ENCODE results near the gene NOTCH2.
"Not testable (repeated sequence)": the region's sequence is repeated elsewhere in the genome, so short reads cannot be mapped to it uniquely, and the experiment has no call there.

NOTCH2 gene

DNA sequence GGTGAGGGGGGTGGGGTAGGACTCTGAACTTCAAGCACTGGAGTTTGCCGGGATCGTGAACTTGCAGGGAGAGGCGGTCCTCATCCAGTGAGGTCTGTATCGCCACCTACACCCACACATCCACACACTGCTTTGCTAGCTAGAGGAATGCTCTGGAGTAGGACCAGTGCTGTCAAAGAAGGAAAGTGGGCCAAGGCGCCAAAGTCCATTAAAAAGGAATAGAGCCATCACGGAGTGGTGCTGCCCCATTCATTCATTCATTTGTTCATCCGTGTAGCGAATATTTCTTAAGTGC is 405 bp upstream of the NOTCH2 start:
- in situ Hi-C loops (cut with HindIII; ENCODE audit: low sequenced_read_pairs): not testable (repeated sequence)

- in situ Hi-C loops (cut with HindIII; ENCODE audit: low sequenced_read_pairs): not testable (repeated sequence)
Measured at GRCh38 chr1:120068683-120069066, 787 bp downstream of the NOTCH2 start.

GRCh38 chr1:120048208-120048607 is 21.3 kb downstream of the NOTCH2 start:
- in situ Hi-C loops (cut with HindIII; ENCODE audit: low sequenced_read_pairs): not testable (repeated sequence)

DNA sequence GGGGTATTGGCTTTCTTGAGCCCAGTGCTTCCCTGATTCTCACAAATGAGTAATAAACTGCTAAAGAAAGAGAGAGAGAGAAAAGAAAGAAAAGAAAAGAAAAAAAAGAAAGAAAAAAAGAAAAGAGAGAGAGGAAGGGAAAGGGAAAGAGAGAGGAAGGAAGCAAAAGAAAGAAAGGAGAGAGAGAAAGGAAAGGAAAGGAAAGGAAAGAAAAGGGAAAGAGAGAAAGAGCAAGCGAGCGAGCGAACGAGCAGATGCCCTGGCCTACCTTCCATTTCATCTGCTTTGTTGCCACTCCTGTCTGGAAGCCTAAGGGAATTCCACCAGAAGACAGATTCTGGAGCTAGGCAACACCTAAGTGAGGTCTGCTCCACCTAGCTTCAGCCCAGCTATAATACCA is 27.7 kb downstream of the NOTCH2 start:
- in situ Hi-C loops (cut with HindIII; ENCODE audit: low sequenced_read_pairs): not testable (repeated sequence)

DNA sequence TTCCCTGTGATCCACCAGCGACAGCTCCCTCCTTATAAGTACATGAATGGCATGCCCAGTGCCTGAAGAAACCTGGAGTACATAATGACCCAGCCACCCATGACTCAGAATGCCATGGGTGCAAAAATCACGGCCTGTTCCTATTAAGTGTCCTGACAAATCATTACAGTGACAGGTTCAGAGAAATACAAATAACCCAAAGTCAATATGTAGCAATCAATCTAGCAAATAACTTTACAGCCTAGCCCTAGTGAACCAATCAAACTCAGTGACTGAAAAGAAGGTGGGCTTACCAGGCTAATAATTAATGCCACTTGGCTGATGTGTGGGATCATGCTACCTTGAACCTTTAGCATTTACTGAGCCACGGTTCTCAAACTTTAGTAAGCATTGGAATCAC is 37.2 kb downstream of the NOTCH2 start:
- in situ Hi-C loops (cut with HindIII; ENCODE audit: low sequenced_read_pairs): not testable (repeated sequence)

DNA sequence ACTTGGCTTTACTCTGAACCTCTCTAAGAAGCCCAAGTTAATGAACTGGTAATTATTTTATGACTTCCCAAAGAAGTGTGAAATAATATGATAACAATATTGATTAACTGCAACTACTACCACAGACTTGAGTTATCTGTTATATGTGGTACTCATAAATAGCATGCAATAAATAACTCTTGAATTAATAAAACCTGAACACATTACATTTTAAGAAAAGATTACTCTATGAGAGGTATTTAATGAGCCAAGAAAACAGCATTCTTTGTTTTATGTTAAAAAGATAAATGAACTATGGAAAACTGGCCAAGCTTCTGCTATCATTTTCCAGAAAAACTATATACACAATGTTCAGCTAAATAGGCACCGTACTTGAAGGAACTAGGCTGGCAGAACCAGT is 45.7 kb downstream of the NOTCH2 start:
- in situ Hi-C loops (cut with HindIII; ENCODE audit: low sequenced_read_pairs): not testable (repeated sequence)

GRCh38 chr1:120014978-120015377 is 54.5 kb downstream of the NOTCH2 start:
- in situ Hi-C loops (cut with HindIII; ENCODE audit: low sequenced_read_pairs): not testable (repeated sequence)

DNA sequence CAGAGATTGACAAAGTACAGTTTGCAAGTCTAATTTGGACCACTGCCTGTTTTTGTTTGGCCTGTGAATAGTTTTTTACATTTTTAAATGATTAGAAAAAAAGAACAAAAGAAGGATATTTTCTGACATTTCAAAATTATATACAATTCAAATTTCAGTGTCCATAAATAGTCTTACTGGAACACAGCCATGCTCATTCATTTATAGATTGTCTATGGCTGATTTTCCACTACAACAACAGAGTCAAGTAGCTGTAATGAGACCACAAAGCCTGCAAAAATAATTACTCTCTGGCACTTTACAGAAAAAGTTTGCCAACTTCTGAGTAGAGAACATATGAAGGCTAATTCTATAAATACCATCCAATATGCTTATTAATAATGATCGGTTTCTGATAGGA is 61.1 kb downstream of the NOTCH2 start:
- in situ Hi-C loops (cut with HindIII; ENCODE audit: low sequenced_read_pairs): not testable (repeated sequence)

GRCh38 chr1:120007850-120008249 is 61.6 kb downstream of the NOTCH2 start:
- in situ Hi-C loops (cut with HindIII; ENCODE audit: low sequenced_read_pairs): not testable (repeated sequence)

- in situ Hi-C loops (cut with HindIII; ENCODE audit: low sequenced_read_pairs): not testable (repeated sequence)
Measured at GRCh38 chr1:120001035-120001434, 68.4 kb downstream of the NOTCH2 start.

- in situ Hi-C loops (cut with HindIII; ENCODE audit: low sequenced_read_pairs): not testable (repeated sequence)
Measured at GRCh38 chr1:119996731-119997312, 72.6 kb downstream of the NOTCH2 start.

- in situ Hi-C loops (cut with HindIII; ENCODE audit: low sequenced_read_pairs): not testable (repeated sequence)
Measured at GRCh38 chr1:119995975-119996374, 73.5 kb downstream of the NOTCH2 start.

GRCh38 chr1:119988306-119989062 is 81.0 kb downstream of the NOTCH2 start:
- in situ Hi-C loops (cut with HindIII; ENCODE audit: low sequenced_read_pairs): no loop called here

DNA sequence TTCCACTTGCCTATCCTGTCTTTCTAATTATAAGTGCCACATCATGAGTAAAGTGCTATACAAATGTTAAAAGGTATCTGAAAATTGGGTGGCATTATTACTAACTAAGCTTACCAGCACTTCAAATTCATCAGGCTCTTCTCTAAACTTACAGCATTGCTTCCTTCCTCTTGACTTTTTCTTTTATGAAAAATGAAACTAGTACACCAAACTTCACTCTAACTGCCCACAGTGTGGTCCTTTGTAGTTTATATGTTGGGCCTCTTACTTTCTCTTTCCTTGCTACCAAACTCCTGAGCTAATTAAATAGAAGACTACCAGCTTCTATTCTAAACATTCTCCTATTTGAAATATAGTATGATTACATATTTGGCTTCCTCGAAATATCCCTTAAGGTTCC is 81.8 kb downstream of the NOTCH2 start:
- in situ Hi-C loops (cut with HindIII; ENCODE audit: low sequenced_read_pairs): no loop called here

GRCh38 chr1:119987112-119987511 is 82.3 kb downstream of the NOTCH2 start:
- in situ Hi-C loops (cut with HindIII; ENCODE audit: low sequenced_read_pairs): no loop called here

DNA sequence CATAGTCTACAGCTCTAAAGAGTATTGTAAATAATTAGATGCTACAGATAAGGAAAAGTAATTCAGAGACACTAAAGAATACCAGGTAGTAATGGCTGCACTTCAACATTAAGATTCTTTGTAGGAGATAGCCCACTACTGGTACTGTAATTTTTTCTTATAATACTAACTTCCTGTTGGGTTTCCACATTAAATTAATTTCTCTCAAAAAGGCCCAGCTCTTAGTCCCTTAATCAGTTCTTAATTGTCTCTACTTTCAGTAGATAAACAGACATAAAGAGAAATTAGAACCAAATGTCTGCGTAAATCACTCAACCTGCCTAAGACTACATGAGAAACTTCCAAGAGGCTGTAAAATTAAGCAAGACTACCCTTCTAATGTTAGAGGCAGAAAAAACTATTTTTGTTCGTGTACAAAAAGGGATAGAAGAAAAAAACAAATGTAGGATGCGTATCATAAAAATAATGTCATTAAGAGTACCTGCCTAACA is 83.4 kb downstream of the NOTCH2 start:
- in situ Hi-C loops (cut with HindIII; ENCODE audit: low sequenced_read_pairs): no loop called here

DNA sequence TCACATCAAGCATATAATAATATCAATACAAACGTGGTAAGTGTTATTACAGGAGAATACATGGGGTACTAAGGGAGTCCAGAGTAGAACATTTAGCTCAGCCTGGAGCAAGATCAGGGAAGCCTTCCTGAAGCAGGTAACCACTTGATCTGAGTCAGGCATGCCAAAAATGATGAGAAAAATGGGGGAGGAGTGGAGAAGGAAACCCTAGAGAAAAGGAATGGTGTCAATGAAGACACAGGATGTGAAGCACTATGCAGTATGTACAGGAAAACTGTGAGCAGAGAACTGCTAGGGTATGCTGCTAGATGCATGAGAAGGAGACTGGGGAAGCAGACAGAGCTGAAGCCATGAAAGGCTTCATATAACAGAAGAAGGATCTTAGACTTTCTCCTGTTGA is 84.7 kb downstream of the NOTCH2 start:
- in situ Hi-C loops (cut with HindIII; ENCODE audit: low sequenced_read_pairs): no loop called here

DNA sequence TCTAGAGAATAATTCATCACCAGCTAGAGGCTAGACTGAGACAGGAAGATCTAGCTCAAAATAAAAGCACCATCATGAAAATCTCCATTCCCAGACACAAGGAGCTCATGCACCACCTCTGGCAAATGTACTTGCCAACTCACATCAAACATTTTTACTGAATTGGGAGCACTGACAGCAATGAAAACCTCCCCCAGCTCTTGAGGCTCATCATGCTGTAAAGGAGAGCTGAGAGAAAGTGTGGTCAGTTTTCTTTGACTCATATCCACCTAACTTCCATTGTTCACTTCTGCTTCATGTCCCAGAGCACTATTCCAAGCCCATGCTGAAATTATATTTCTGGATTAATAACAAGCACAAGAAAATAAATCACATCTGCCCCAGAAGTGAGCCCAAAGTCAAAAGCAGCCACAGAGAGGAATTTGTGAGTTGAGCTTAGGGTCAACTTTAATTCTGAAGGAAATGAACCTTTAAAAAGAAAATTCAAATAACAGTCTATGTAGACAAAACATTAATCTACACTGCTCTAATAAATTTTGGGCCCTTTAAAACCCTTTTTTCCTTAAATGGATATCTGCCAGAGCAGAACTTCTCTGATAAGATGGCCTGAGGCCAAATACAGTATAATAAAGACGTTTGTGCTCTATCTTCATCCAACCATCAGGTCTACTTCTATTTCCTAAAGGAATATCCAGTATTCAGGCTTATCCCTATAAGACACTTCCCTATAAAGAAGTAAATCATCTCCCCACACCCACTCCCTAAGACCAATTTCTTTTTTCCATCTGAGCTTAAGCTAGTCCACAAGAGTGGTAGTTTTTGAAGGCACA is 87.3 kb downstream of the NOTCH2 start:
- in situ Hi-C loops (cut with HindIII; ENCODE audit: low sequenced_read_pairs): no loop called here

GRCh38 chr1:119981496-119981895 is 88.0 kb downstream of the NOTCH2 start:
- in situ Hi-C loops (cut with HindIII; ENCODE audit: low sequenced_read_pairs): no loop called here

DNA sequence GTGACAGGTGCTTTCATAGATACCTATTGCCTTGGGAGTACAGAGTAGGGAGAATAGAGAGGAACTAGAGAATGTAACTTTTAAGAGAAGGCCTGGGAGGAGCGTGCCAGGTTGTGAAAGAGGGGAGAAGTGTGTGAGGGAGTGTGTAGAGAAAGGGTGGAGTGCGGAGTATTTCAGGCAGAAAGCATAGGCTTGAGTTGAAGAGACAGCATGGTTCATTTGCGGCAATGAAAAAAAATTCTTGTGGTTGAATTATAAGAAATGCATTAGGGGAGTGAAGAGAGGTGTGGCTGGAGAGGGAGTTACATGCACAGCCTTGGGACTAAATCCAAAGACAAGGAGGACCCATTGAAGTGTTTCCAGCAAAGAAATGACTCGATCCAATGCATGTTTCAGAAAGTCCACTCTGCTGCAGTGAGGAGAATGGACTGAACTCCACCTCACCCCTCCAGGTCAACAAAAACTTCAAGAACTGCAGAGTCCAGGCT is 91.4 kb downstream of the NOTCH2 start:
- in situ Hi-C loops (cut with HindIII; ENCODE audit: low sequenced_read_pairs): no loop called here

DNA sequence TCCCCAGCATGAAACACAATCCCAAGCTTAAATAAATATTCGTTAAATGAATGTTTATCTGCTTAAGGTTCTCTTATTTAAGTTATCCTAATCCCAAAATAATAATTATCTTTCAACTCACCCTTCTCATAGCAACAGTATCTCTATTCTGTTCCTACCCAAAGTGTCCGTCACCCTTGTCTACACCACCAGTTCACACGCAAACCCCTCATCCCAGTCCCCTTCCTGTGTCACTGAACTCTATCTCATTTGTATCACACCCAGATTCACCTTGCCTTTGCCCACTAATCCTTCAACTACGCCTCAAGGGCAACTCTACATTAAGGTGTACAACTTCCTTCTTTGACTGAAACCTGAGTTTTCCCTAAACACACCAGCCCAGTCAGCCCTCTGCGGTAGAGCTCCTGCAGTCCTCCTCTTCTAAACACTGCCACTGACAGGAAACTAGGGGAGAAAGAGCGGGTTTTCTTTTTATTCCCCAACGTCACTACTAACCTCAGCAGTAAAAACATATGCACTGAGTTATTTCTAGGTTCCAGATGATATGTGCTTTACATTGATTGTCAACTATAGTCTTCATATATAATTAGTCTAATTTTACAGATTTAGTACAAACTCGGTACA is 92.2 kb downstream of the NOTCH2 start:
- in situ Hi-C loops (cut with HindIII; ENCODE audit: low sequenced_read_pairs): not testable (repeated sequence)
